Heart right ventricle (tissue), 16 donors: ENCODE results near the gene L3MBTL1. TPM values are rescaled to one million over a fixed set of nuclear protein-coding genes. Genes with fewer than 3 reads are reported as not detected.
A peak's percentile ranks its signal among the peaks of the same experiment; 100 is the strongest.

Experiments used
- ATAC-seq, 8 donors: fragments of 200-7000 bp; cut with Tn5 transposase; one replicate each; pipeline ENCODE4 v1.9.1; 2020; ENCODE audit warnings: mild to moderate bottlenecking in 8 of 8, moderate library complexity in 8 of 8, moderate number of reproducible peaks in 1 of 8
- DNase-seq, 2 donors: peaks; one replicate each; pipeline ENCODE4 v3.0.0-alpha.2; 2020
- H3K27ac ChIP-seq, 10 donors: fragments of 200-600 bp; sonication (generic) in 2 of 10; one replicate each; pipeline versions ENCODE4 v1.5.0 to v1.8.0; 2020 to 2022; ENCODE audit warnings: mild to moderate bottlenecking in 3 of 10
- H3K27me3 ChIP-seq, 7 donors: fragments of 200-600 bp; one replicate each; pipeline ENCODE4 v1.8.0; 2021 to 2022; ENCODE audit warnings: mild to moderate bottlenecking in 2 of 7
- H3K36me3 ChIP-seq, 9 donors: fragments of 200-600 bp; sonication (generic) in 1 of 9; one replicate each; pipeline versions ENCODE4 v1.5.0 to v1.8.0; 2020 to 2022; ENCODE audit warnings: mild to moderate bottlenecking in 2 of 9
- H3K4me1 ChIP-seq, 9 donors: fragments of 200-600 bp; sonication (generic) in 1 of 9; one replicate each; pipeline versions ENCODE4 v1.5.0 to v1.8.0; 2020 to 2022; ENCODE audit warnings: mild to moderate bottlenecking in 4 of 9
- H3K4me3 ChIP-seq, 10 donors: fragments of 200-600 bp; sonication (generic) in 2 of 10; one replicate each; pipeline versions ENCODE4 v1.5.0 to v1.8.0; 2020 to 2022; ENCODE audit warnings: mild to moderate bottlenecking in 7 of 10, moderate library complexity in 2 of 10
- H3K9me3 ChIP-seq, 11 donors: fragments of 200-600 bp in 10 of 11; sonication (generic) in 2 of 11; one replicate each; pipeline versions ENCODE4 v1.5.0 to v1.8.0; 2013 to 2022; ENCODE audit warnings: mild to moderate bottlenecking in 2 of 11, control low read depth in 1 of 11, moderate library complexity in 1 of 11
- WGBS, 2 donors: extraction: QIAGEN DNeasy Blood & Tissue Kit; methylation state at CpG; one replicate each; pipeline ENCODE4 v1.1.7; 2013; ENCODE audit warnings: inconsistent platforms in 1 of 2; 5-methylcytosine and 5-hydroxymethylcytosine counted together
- intact Hi-C, 10 donors: fragments of 100-400 bp; cut with DNase I; formaldehyde crosslinking; loops; one replicate each; pipeline versions ENCODE4 v1.11.1 to v1.14.2; 2022
- long read RNA-seq, 3 donors: library from polyadenylated mRNA; unstranded; transcript quantifications; one replicate each; pipeline ENCODE4 v2.0.0, GENCODE V29; 2020 to 2021
- polyA plus RNA-seq, 2 donors: library from polyadenylated mRNA; stranded (reverse); fragments of 200-250 nt; gene quantifications; one replicate each; pipeline ENCODE4 v1.2.3, GENCODE V29; 2013
- total RNA-seq, 10 donors: library from RNA; stranded (reverse); fragmentation: NEBNext Ultra II Directional in 3 of 10; extraction: Animal tissue kit (Norgen Biotek cat#: 25700) in 3 of 10; gene quantifications; one replicate each; pipeline versions ENCODE4 v1.2.1 to v1.2.4, GENCODE V29; 2021 to 2023
- TF ChIP-seq, protein P1 (sequence below), 9 donors: fragments of 200-600 bp; sonication (generic) in 2 of 9; IDR thresholded peaks; one replicate each; pipeline versions ENCODE4 v1.5.0 to v1.8.0; 2021 to 2022; ENCODE audit warnings: antibody characterized with exemption in 9 of 9, mild to moderate bottlenecking in 5 of 9, moderate library complexity in 1 of 9
- donor health status: Arrhythmogenic right ventricular cardiomyopathy.
- donor health status: ischemic (EF 13 %, LVEDD 7.1; RV severe dilation, severe dysfunction).
- donor health status: healthy with polysubstance abuse.
- donor health status: DM: no; HTN: yes; CAD: no.
- donor health status: DM: no; HTN: no; CAD: no.
- donor health status: ischemic (EF 25% LVEDD 6.9; RV normal size, moderate dysfunction).
- donor health status: ischemic (EF 25% LVEDD 5.7; RV mildly dilated, moderate dysfunction).
- donor health status: healthy.
- donor health status: DM: yes; HTN: yes; CAD: no.
- donor health status: Ischemic cardiomyopathy.
- donor health status: ischemic (EF 35%, LVEDD 5.7; RV mildly dilated, moderate dysfunction).
- donor health status: nonischemic (EF 11% LVEDD 7.7; RV severe dilation, severe dysfunction).
- donor health status: DM: yes; HTN: yes; CAD: no.
- donor health status: PGD.
- donor health status: ischemic (EF 29% LVEDD 5.4; RV normal size, mild dysfunction).
- donor health status: nonischemic (EF 23%, LVEDD 6.1; RV moderate dilation, normal function).

The L3MBTL1 gene
- 1 to 10 TPM; 3.3 to 6.3 (median 4.9) TPM for total RNA-seq
- polyA plus RNA-seq: 1 to 10 TPM; 1.2 to 9.0 TPM
- long read RNA-seq, donor 1, partial matches to known transcripts: 2 of 4 reads
- long read RNA-seq, donor 1, other reads (novel, unspliced or antisense): 2 of 4 reads
- long read RNA-seq, donor 2, partial matches to known transcripts: 1 of 2 reads
- long read RNA-seq, donor 2, other reads (novel, unspliced or antisense): 1 of 2 reads
- long read RNA-seq, donor 3, partial matches to known transcripts: 5 of 7 reads
- long read RNA-seq, donor 3, other reads (novel, unspliced or antisense): 2 of 7 reads

DNA sequence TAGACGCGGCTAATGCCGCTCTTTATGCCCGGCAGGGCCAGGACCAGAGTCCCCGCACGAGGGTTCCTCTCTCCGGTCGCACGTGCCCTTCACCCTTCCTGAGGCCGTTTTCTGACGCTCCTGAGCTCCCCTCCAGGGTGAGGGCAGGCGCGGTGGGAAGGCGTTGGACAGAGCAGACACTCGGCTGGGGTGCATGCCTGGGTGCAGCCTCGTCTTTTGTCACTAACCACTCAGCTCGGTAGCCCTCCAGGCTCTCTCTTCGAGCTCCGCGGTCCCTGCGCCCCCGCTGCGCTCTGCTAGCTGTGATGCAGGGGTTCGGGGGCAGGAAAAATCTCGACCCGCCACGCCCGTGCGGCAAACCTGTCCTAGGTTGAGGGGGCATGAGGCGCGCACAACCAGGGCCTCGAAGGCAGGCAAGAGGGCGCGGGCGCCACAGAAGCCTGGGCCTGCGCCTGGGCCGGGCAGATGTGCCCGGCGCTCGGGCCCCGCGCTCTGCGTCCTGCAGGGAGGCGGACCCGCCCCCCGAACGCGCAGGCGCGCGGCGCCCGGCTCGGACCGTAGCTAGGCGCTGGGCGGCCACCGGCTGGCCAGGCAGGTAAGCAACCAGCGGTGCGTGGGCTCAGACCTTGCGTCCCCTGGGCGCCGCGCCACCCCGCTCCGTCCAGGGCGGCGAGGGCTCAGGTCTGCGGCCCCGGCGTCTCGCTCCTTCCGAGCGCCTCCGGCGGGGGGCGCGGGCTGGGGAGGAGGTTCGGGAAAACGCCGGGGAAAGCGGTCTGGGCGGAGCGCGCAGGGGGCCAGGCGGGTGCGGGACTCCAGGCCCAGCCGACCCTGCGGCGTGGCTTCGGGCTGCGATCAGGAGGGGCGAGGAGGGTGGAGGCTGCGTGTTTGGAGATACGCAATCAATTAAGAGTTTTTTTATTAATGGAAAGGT lies at the start of gene L3MBTL1:
Gene L3MBTL1 (plus strand): TSS at position 548 of the 931 bp plus-strand sequence. CDS start 5,807 bp downstream, outside the sequence.
- intact Hi-C loops: no loop called here
- peaks cover 0 to 32% (median 21%) of the 10 kb centered on the region in 7 donors for H3K27me3 ChIP-seq
- 4 to 5% methylated on average over 94 to 95 of the region's 95 CpGs for WGBS, 2 donors
- no peak within 1 kb of the TSS for H3K27ac ChIP-seq
- no peaks in the 10 kb centered on the region for H3K36me3 ChIP-seq
- no peaks in the 10 kb centered on the region for H3K9me3 ChIP-seq
- H3K4me3 ChIP-seq: peak within 1 kb of the TSS; percentile 44 to 71 (median 64)
- ATAC-seq (peak; percentile 65 to 91 (median 84)), DNase-seq (peak in 1 of 2 donors; percentile 55)
- TF ChIP-seq, protein P1, sequence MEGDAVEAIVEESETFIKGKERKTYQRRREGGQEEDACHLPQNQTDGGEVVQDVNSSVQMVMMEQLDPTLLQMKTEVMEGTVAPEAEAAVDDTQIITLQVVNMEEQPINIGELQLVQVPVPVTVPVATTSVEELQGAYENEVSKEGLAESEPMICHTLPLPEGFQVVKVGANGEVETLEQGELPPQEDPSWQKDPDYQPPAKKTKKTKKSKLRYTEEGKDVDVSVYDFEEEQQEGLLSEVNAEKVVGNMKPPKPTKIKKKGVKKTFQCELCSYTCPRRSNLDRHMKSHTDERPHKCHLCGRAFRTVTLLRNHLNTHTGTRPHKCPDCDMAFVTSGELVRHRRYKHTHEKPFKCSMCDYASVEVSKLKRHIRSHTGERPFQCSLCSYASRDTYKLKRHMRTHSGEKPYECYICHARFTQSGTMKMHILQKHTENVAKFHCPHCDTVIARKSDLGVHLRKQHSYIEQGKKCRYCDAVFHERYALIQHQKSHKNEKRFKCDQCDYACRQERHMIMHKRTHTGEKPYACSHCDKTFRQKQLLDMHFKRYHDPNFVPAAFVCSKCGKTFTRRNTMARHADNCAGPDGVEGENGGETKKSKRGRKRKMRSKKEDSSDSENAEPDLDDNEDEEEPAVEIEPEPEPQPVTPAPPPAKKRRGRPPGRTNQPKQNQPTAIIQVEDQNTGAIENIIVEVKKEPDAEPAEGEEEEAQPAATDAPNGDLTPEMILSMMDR (IDR thresholded peaks at IDR 0.05): peak in 1 of 9 donors; percentile 21
- peaks cover 0 to 12% (median 8%) of the 10 kb centered on the region in 9 donors for H3K4me1 ChIP-seq

DNA sequence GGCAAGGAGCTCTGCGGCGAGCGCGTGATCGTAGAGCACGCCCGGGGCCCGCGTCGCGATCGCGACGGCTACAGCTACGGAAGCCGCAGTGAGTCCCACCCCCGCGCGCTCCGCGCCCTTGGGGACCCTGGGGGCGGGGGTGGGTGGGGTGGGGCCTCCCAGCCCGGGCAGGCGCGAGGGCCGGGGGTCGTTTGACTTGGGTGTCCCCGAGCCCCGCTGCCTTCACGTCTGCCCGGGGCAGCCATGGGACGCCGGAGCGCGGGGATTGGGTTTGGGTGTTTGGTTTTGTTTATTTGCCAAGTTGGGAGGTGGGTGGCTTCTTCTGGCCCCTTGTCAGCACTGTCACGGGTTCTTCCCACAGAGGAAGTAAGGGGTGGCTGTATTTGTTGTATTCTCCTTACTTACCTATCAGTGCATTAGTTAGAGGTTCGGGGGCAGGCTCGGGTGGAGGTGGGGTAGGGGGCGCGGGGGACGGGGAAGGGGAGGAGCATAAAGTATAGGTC lies 49.0 kb upstream of the L3MBTL1 start:
- H3K27ac ChIP-seq: peak overlapping the region; percentile 97 to 100 (median 100)
- peaks cover 0 to 47% (median 43%) of the 10 kb centered on the region in 9 donors for H3K36me3 ChIP-seq
- intact Hi-C loops: loop anchor here in 5 of 10 donors (5.0 to 10.0 kb wide), 7 partner anchors 54 to 749 kb away; partner anchors contain the start of gene IFT52 (in 1 of the 5)
- peak overlapping the region; percentile 73 to 99 (median 92) for H3K4me3 ChIP-seq
- 1% methylated on average over 33 to 41 of the region's 41 CpGs for WGBS, 2 donors
- DNase-seq: no peak
- ATAC-seq: peak in 3 of 8 donors; percentile 24 to 69 (median 40)
- H3K4me1 ChIP-seq: peaks cover 2 to 56% (median 38%) of the 10 kb centered on the region in 9 donors
- H3K27me3 ChIP-seq: peaks cover 0 to 5% (median 0%) of the 10 kb centered on the region in 7 donors
- no peaks in the 10 kb centered on the region for H3K9me3 ChIP-seq
- TF ChIP-seq, protein P1 (IDR thresholded peaks at IDR 0.05): no peak

DNA sequence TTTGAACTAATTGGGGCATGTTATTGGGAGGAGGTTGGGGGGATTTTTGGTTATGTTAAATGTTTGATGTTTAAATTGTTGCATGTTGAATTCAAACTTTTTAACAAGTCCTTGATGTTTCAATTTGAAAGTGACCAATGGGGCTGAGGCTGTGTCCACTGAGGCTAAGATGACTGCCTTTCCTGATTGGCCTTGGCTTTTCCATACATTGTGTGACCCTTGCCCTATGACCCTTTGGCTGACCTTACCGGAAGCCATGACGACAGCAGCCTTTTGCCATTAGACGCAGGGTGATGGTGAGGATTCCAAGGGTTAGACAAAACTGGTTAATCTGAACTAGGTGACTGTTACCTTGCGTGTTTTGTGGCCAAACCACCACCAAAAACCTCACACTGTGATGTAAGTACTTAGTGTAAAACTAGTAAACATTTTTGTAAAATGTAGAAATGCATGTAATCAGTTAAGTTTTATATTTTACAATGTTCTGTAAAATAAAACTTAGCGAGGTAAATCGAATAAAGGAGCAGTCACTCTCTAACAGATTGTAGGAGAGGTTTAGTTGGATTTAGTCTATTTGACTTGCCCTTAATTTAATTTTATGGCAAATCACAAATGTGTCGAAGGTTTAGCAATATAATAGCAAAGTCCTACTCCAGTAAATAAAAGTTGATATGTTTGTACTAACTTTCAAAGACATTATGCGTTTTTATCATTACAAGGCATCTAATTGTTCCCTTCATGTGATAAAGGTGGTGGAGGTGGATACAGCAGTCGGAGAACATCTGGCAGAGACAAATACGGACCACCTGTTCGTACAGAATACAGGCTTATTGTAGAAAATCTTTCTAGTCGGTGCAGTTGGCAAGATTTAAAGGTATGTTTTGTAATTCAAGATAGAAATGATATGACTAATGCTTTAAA lies 48.2 kb upstream of the L3MBTL1 start:
- TF ChIP-seq, protein P1 (IDR thresholded peaks at IDR 0.05): no peak
- H3K9me3 ChIP-seq: no peaks in the 10 kb centered on the region
- intact Hi-C loops: loop anchor here in 5 of 10 donors (5.0 to 10.0 kb wide), 7 partner anchors 53 to 748 kb away; partner anchors contain the start of gene IFT52 (in 1 of the 5)
- H3K4me3 ChIP-seq: peak overlapping the region; percentile 73 to 99 (median 92)
- DNase-seq (no peak), ATAC-seq (no peak)
- H3K27ac ChIP-seq: peak overlapping the region in 4 of 10 donors; percentile 99 to 100 (median 100)
- peaks cover 0 to 1% (median 0%) of the 10 kb centered on the region in 7 donors for H3K27me3 ChIP-seq
- 64 to 67% methylated on average over 12 of the region's 12 CpGs for WGBS, 2 donors
- H3K36me3 ChIP-seq: peaks cover 0 to 55% (median 50%) of the 10 kb centered on the region in 9 donors
- H3K4me1 ChIP-seq: peaks cover 2 to 60% (median 40%) of the 10 kb centered on the region in 9 donors
